ENCODE data around the gene UBE2E3. TPM values are rescaled to one million over a fixed set of nuclear protein-coding genes. Genes with fewer than 3 reads are reported as not detected.
A peak's percentile ranks its signal among the peaks of the same experiment; 100 is the strongest.

The UBE2E3 gene
- total RNA-seq, 2 experiments from 2014 or later: 35.0 to 49.6 TPM

DNA sequence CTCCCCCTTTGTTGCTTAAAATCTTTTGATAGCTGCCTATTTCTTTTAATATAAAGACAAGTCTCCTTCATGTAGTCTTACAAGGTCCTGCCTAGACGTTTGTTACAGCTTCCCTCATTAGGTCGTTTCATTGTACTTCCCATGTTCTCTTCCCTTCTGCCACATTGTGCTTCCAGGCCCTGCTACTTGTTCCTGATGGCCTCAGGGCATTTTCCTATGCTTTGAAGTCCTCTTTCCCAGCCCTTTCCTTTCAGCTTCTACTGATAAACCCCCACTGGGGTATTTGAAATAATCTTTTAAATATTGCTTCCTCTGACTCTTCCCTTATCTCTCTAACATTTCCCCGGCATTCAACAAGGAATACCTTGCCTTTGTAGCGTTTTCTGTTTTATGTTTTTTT is 67.4 kb downstream of the UBE2E3 start:
- no peaks in the 10 kb centered on the region for H3K27me3 Mint-ChIP-seq
- DNase-seq (no peak), ATAC-seq (no peak)
- no peak overlapping the region for H3K4me3 Mint-ChIP-seq
- H3K4me1 Mint-ChIP-seq: peaks cover 9% of the 10 kb centered on the region
- H3K36me3 Mint-ChIP-seq: no peaks in the 10 kb centered on the region
- no peak overlapping the region for H3K27ac Mint-ChIP-seq
- H3K9me3 Mint-ChIP-seq (ENCODE audit: low read depth): no peaks in the 10 kb centered on the region
- CTCF ChIA-PET: interaction anchor here (3.1 kb wide), 2 partner anchors 11 to 67 kb away, joined by 11 to 20 read pairs; partner anchors contain the start of gene UBE2E3

DNA sequence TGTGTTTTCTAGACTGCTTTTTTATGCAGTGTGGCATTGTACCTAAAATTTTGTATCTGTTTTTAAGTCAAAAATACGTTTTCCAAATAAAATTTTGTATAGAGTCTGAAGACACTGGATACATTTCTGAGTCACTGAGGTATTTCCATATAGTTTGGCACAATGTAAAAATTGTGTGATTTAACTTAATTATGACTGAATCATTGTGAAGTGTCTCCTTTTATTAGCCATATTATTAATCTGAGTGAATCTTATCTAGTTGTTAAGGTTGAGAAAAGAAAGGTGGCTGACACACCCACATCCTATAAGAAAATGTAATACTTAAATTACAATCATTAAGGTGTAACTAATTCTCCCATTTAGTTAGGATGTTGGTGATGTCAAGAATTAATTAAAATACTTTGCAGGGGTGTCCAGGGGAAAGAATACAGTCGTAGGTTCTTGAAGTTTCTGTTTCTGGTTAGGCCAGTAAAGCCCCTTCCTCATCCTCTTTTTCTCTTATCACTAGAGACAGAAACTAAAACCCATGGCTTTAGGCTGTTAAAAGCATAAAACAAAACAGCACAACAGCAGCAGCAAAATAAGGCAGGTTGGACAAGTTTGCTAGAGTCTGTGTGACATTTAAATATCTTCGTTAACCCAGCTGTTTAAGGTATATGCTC is 71.6 kb downstream of the UBE2E3 start:
- Mint-ChIP-seq H3K36me3 (peaks cover 9% of the 10 kb centered on the region), H3K27ac (peak overlapping the region; percentile 38), H3K4me3 (no peak overlapping the region), H3K4me1 (peaks cover 20% of the 10 kb centered on the region), H3K27me3 (no peaks in the 10 kb centered on the region), H3K9me3 (ENCODE audit: low read depth) (no peaks in the 10 kb centered on the region)
- CTCF ChIA-PET: no interaction called here
- no peak for ATAC-seq
- DNase-seq: no peak

DNA sequence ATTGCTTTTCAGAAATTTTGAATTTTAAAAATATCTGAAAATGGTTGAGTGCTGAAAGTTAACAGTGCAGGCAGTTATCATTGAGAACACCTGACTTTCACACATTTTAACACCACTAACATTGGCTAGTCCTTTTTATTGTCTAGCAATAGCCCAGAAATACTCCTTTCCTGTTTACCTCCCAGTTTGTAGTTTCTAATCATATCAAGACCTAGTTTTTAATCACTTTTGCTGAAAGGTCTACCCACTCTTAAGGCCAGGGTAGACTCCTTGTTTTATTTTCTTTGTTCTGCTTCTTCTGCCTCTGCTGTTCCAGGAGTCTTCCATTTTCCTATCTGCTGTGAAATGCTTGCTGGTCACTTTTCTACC is 72.1 kb downstream of the UBE2E3 start:
- H3K27ac Mint-ChIP-seq: peak overlapping the region; percentile 57
- peak; percentile 65 for ATAC-seq
- H3K4me3 Mint-ChIP-seq: no peak overlapping the region
- no peaks in the 10 kb centered on the region for H3K27me3 Mint-ChIP-seq
- peaks cover 9% of the 10 kb centered on the region for H3K36me3 Mint-ChIP-seq
- H3K9me3 Mint-ChIP-seq (ENCODE audit: low read depth): no peaks in the 10 kb centered on the region
- no peak for DNase-seq
- peaks cover 20% of the 10 kb centered on the region for H3K4me1 Mint-ChIP-seq
- CTCF ChIA-PET: no interaction called here

DNA sequence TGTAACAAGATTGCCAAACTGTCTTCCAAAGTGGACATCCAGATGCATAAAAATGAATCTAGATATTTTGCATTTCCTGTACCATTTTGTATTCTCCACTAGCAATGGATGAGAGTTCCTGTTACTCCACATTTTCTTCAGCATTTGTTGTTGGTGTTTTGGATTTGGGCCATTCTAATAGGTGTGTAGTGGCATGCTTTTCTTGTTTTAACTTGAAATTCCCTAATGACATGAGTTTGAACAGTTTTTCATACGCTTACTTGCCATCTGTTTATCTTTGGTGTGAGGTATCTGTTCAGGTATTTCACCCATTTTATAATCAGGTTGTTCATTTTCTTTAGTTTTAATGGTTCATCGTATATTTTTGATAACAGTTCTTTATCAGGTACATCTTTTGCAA is 73.9 kb downstream of the UBE2E3 start:
- H3K4me3 Mint-ChIP-seq: no peak overlapping the region
- no peak overlapping the region for H3K27ac Mint-ChIP-seq
- DNase-seq: no peak
- no peak for ATAC-seq
- peaks cover 9% of the 10 kb centered on the region for H3K36me3 Mint-ChIP-seq
- H3K9me3 Mint-ChIP-seq (ENCODE audit: low read depth): no peaks in the 10 kb centered on the region
- no peaks in the 10 kb centered on the region for H3K27me3 Mint-ChIP-seq
- CTCF ChIA-PET: no interaction called here
- H3K4me1 Mint-ChIP-seq: peaks cover 22% of the 10 kb centered on the region

DNA sequence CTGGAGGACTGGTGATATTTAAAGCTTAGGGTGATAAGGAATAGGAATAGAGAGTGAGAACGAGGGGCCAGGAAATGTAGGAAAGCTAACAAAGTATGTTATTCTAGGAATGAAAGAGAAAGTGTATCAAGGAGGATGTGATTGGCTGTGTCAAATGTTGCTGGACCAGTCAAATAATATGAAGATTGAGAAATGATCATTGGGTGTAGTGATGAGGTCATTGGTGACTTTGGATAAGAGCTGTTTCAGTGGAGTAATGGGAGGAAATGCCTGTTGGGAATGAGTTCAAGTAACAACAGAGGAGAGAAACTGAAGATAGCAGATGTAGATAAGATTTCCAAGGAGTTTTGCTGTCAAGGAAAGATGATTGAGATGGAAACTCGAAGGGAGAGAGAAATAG is 74.4 kb downstream of the UBE2E3 start:
- CTCF ChIA-PET: no interaction called here
- no peaks in the 10 kb centered on the region for H3K27me3 Mint-ChIP-seq
- ATAC-seq: no peak

DNA sequence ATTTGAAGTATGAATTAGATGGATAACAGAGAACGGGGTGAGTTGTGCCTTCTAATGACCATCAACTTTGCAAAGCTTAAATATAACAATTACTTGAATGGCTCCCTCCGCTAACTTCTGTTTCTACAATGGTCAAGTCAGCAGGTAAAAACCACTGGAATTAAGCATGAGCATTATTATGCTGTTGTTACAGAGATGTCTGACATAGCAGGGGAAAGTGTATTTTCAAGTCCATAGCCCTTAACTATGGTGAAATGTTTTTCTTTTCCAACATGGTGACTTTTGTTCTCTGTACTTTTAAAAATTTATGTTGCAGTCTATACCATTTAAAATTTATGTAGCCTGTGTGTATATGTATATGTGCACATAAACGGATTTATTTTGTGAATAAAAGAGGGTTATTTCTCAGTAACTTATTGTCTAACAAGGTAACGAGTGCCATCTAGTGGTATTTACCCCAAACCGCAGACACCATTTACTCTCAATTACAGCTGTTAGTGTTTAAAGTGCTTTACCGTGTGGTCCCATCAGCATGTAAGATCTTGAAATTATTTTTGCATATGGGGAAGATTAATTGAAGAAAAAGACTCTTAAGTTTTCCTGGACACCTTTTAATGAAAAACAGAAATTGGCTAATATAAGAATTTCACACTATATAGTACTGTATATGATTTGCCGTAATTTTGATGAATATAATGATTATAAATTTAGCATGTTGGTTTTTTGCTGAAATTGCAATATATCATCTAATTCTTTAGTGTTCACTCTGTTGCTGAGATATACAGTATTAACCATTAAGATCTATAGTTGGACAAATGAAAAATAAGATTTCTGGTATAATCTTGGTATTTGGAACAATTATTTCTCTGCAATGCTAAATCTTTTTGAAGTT is 78.2 kb downstream of the UBE2E3 start:
- peak; percentile 57 for DNase-seq
- CTCF ChIA-PET: interaction anchor here (0.6 to 2.9 kb wide), 17 partner anchors 8 to 935 kb away, joined by 3 to 22 read pairs (median 3); partner anchors contain the start of gene UBE2E3
- Mint-ChIP-seq H3K9me3 (ENCODE audit: low read depth) (no peaks in the 10 kb centered on the region), H3K36me3 (peaks cover 7% of the 10 kb centered on the region), H3K4me3 (no peak overlapping the region), H3K27me3 (no peaks in the 10 kb centered on the region), H3K4me1 (peaks cover 9% of the 10 kb centered on the region), H3K27ac (no peak overlapping the region)
- ATAC-seq: peak; percentile 42

More for the DNA sequence above, 74.4 kb downstream of the UBE2E3 start:
- Mint-ChIP-seq H3K9me3 (ENCODE audit: low read depth) (no peaks in the 10 kb centered on the region), H3K4me1 (peaks cover 22% of the 10 kb centered on the region), H3K27ac (no peak overlapping the region), H3K4me3 (no peak overlapping the region), H3K36me3 (peaks cover 9% of the 10 kb centered on the region)
- DNase-seq: no peak

DNA sequence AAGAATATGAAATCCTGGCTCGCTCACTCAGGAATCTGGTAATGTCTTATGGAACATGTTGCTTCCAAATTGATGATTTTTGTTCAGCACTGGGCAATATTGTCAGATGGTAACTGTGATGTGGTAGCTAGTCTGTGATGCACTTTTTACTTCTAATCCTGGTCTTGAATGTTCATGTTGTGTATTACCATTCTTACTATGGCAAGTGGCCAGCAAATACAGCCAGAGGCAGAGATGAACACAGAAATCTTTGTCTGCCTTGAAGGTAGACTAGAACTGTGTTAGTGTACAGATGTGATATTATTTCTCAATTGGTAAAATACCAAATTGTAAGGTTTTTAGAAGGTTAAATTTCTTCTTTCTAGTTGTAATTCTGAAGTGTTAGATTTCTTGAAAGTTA is 83.3 kb downstream of the UBE2E3 start:
- no peaks in the 10 kb centered on the region for H3K27me3 Mint-ChIP-seq
- ATAC-seq: no peak
- peaks cover 1% of the 10 kb centered on the region for H3K36me3 Mint-ChIP-seq
- no peak overlapping the region for H3K4me3 Mint-ChIP-seq
- peaks cover under 1% of the 10 kb centered on the region for H3K4me1 Mint-ChIP-seq
- H3K9me3 Mint-ChIP-seq (ENCODE audit: low read depth): no peaks in the 10 kb centered on the region
- H3K27ac Mint-ChIP-seq: no peak overlapping the region
- CTCF ChIA-PET: no interaction called here
- DNase-seq: no peak

DNA sequence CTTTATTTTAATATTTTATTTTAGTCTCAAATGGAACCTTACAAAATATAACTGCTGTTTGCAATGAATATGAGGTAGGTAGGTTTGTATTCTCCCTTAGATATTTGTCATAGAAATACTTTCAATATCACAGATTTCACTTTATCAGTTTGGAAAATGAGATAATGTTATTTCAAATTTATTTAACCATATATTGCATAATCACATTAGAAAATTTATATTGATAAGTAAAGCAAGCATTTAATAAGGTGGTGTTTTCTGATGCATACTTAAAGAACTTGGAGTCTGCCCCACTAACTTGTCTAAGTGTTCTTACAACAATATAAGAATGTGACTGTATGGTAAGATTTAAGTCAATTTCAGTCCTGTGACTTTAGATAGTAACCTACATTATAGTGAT is 85.1 kb downstream of the UBE2E3 start:
- Mint-ChIP-seq H3K4me1 (no peaks in the 10 kb centered on the region), H3K27ac (no peak overlapping the region), H3K4me3 (no peak overlapping the region), H3K27me3 (no peaks in the 10 kb centered on the region), H3K9me3 (ENCODE audit: low read depth) (no peaks in the 10 kb centered on the region), H3K36me3 (peaks cover 1% of the 10 kb centered on the region)
- DNase-seq (no peak), ATAC-seq (no peak)
- CTCF ChIA-PET: no interaction called here

DNA sequence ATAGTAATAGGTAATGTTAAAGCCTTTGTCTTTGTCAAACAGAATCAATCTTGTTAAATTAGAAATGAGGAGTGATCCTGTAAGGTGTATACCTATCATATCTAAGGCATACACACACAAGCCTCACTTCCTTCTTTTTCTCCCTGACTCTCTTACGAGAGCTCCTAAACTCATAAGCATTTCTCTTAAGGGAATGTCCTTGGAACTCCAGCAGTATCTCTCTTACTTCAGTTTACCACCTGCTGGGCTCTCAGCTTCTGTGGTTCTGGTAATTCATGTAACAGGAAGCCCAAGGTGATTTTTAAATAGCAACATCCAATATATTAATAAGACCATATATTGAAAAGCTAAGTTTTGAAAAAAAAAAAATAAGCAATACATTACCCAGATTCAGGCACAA is 85.9 kb downstream of the UBE2E3 start:
- H3K27ac Mint-ChIP-seq: no peak overlapping the region
- H3K4me3 Mint-ChIP-seq: no peak overlapping the region
- ATAC-seq: no peak
- no peak for DNase-seq
- H3K4me1 Mint-ChIP-seq: no peaks in the 10 kb centered on the region
- H3K36me3 Mint-ChIP-seq: peaks cover 1% of the 10 kb centered on the region
- H3K27me3 Mint-ChIP-seq: no peaks in the 10 kb centered on the region
- no peaks in the 10 kb centered on the region for H3K9me3 Mint-ChIP-seq (ENCODE audit: low read depth)
- CTCF ChIA-PET: interaction anchor here (1.1 kb wide), 1 partner anchor 942 kb away, joined by 4 read pairs; no protein-coding TSS in a partner anchor

DNA sequence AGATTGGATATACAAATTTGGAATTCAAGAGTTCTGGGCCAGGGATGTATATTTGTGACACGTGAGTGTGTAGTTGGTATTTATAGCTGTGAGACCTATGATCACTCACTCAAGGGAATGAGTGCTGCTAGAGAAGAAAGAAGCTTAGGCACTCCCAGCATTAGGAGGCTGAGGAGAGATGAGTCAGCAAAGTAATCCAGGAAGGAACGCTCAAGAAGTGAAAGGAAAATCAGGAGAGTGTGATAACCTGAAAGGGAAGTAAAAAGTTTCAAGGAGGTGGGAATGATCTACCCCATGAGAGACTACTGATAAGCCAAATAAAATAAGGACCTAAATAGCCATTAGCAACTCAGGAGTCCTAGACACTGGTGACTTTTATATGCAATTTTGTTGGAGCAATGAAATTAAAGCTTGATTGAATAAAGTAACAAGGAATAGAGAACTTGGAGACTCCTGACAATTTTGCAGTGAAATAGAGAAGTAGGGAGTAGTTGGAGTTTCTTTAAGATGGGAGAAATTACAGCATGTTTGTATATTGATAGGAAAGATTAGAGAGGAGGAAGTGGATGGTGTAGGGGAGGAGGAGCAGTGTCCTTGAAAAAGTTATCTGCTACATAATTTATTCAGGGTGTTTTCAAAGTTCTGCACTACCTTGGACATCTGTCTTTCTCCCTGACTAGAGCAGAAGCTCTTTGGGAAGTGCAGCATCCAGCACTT is 89.9 kb downstream of the UBE2E3 start:
- DNase-seq (no peak), ATAC-seq (no peak)
- H3K4me3 Mint-ChIP-seq: no peak overlapping the region
- no peaks in the 10 kb centered on the region for H3K27me3 Mint-ChIP-seq
- no peaks in the 10 kb centered on the region for H3K36me3 Mint-ChIP-seq
- no peaks in the 10 kb centered on the region for H3K4me1 Mint-ChIP-seq
- no peak overlapping the region for H3K27ac Mint-ChIP-seq
- CTCF ChIA-PET: interaction anchor here (1.2 to 2.4 kb wide), 4 partner anchors 10 to 645 kb away, joined by 3 to 9 read pairs (median 5); no protein-coding TSS in a partner anchor
- H3K9me3 Mint-ChIP-seq (ENCODE audit: low read depth): no peaks in the 10 kb centered on the region

DNA sequence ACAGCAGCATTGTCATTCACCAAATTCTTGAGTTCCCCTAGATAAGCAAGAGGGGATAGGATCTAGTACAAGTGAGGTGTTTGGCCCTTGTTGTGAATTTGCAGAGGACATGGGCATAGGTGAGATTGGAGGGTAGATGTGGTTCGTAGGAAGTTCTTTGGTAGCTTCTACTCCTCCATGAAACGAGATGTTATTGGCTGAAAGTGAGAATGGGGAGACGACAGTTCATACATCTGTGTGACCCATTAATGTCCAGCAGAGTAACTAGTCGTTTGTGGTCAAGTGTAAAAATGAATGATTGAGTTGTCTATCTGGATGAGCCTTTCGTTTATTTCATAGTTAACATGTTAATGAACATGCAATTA is 90.4 kb downstream of the UBE2E3 start:
- Mint-ChIP-seq H3K9me3 (ENCODE audit: low read depth) (no peaks in the 10 kb centered on the region), H3K4me3 (no peak overlapping the region), H3K4me1 (no peaks in the 10 kb centered on the region), H3K27ac (no peak overlapping the region), H3K27me3 (no peaks in the 10 kb centered on the region), H3K36me3 (no peaks in the 10 kb centered on the region)
- DNase-seq (no peak), ATAC-seq (no peak)
- CTCF ChIA-PET: interaction anchor here (1.2 to 2.4 kb wide), 3 partner anchors 10 to 644 kb away, joined by 5 to 9 read pairs (median 5); no protein-coding TSS in a partner anchor

DNA sequence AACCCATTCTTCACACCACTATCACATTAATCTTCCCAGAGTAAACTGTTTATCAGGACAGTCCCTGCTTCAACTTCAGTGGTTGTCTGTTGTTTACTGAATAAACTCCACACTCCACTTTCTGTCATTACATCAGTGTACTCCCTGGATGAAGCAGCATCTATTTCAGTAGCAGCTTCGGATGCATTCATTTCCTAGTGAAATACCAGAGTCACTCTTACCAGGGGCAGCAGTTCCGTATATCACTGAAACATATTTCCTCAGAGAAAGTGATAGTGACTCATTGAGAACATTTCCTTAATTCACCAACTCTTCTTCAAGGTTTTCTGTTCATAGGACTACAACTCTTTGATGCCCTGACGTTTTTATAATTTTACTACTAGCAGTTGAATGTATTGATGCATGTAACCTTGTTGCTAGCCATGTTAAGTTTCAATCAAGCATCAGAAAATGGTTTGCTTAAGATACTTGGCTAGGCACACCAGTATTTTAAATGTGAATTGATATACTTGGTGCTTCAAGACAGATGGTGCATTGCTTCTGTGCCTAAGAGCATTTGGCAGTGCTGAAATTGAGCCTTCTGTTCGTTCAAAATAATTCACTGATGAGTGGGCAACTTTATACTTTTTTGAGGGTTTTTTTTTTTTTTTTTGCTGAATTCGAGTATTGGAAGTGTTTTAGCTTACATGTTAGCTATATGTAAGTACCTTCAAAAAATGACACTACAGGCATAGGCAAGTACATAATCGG is 92.3 kb downstream of the UBE2E3 start:
- no peak for DNase-seq
- peaks cover 8% of the 10 kb centered on the region for H3K4me1 Mint-ChIP-seq
- ATAC-seq: no peak
- CTCF ChIA-PET: interaction anchor here (1.6 kb wide), 1 partner anchor 642 kb away, joined by 6 read pairs; no protein-coding TSS in a partner anchor
- H3K27ac Mint-ChIP-seq: no peak overlapping the region
- H3K27me3 Mint-ChIP-seq: no peaks in the 10 kb centered on the region
- no peaks in the 10 kb centered on the region for H3K36me3 Mint-ChIP-seq
- no peaks in the 10 kb centered on the region for H3K9me3 Mint-ChIP-seq (ENCODE audit: low read depth)
- H3K4me3 Mint-ChIP-seq: no peak overlapping the region

DNA sequence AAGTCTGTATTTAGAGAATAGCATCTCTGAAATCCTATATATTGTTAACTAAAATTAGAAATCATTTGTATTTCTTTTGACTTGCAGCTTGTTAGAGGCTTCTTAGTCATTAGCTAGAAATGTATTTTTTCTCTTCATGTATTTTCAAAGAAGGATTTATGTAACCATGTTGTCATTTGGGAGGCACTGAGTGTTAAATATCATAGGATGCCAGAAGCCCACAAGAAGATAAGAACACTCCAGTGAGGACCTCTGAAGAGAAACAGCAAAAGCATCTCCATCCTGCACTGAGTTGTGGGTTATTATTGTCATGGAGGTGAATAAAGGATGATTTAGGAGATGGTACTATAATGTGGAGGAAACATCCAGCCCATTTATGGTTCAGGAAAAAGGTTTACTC is 93.5 kb downstream of the UBE2E3 start:
- ATAC-seq (no peak), DNase-seq (no peak)
- no peaks in the 10 kb centered on the region for H3K36me3 Mint-ChIP-seq
- H3K27ac Mint-ChIP-seq: no peak overlapping the region
- peaks cover 9% of the 10 kb centered on the region for H3K4me1 Mint-ChIP-seq
- H3K27me3 Mint-ChIP-seq: no peaks in the 10 kb centered on the region
- no peak overlapping the region for H3K4me3 Mint-ChIP-seq
- CTCF ChIA-PET: interaction anchor here (1.6 kb wide), 1 partner anchor 641 kb away, joined by 6 read pairs; no protein-coding TSS in a partner anchor
- no peaks in the 10 kb centered on the region for H3K9me3 Mint-ChIP-seq (ENCODE audit: low read depth)
